TTC549 (cell line): ENCODE data around the gene ROGDI.

Experiments
- FAIRE-seq: peaks from 2 replicates; lab custom pipeline; 2012; peaks lifted over from hg19 to GRCh38; lab: Jason Lieb, UNC

Gene ROGDI

GRCh38 chr16:4765511-4766474, 36.6 kb downstream of the ROGDI start:
- FAIRE-seq, result no peak

- no peak for FAIRE-seq
These were observed 38.6 kb downstream of the ROGDI start for GRCh38 chr16:4763791-4764190.

- no peak for FAIRE-seq
These were observed 40.2 kb downstream of the ROGDI start for GRCh38 chr16:4762205-4762604.

- FAIRE-seq, result no peak
These were observed 42.1 kb downstream of the ROGDI start for GRCh38 chr16:4760221-4760910.

- FAIRE-seq, result no peak
These were observed 46.7 kb downstream of the ROGDI start for GRCh38 chr16:4755687-4756086.

GRCh38 chr16:4754865-4755264, 47.6 kb downstream of the ROGDI start:
- no peak for FAIRE-seq

- FAIRE-seq, result no peak
These were observed 49.2 kb downstream of the ROGDI start for GRCh38 chr16:4753227-4753626.

GRCh38 chr16:4752351-4753100, 49.9 kb downstream of the ROGDI start:
- no peak for FAIRE-seq

- FAIRE-seq, result no peak
These were observed 51.5 kb downstream of the ROGDI start for GRCh38 chr16:4750896-4751295.

GRCh38 chr16:4749700-4750257, 52.7 kb downstream of the ROGDI start:
- no peak for FAIRE-seq

GRCh38 chr16:4748682-4749411, 53.6 kb downstream of the ROGDI start:
- FAIRE-seq, result no peak

GRCh38 chr16:4747906-4748681, 54.3 kb downstream of the ROGDI start:
- FAIRE-seq, result no peak

- FAIRE-seq, result no peak
These were observed 55.4 kb downstream of the ROGDI start for GRCh38 chr16:4746991-4747574.
